AG10803 (cell line): ENCODE data around the gene B3GNT8.

Experiments used
- DNase-seq: peaks from one replicate; pipeline ENCODE4 v3.0.0; 2010; ENCODE audit warnings: low read depth
- H3K4me3 ChIP-seq: 2 replicates; pipeline ENCODE4 v1.5.1; 2011; ENCODE audit warnings: mild to moderate bottlenecking, low read length, control low read depth
- CTCF ChIP-seq: conservative IDR thresholded peaks from 2 replicates; pipeline ENCODE4 v1.5.1; 2011; ENCODE audit warnings: mild to moderate bottlenecking, low read length, control low read depth, inconsistent platforms

Gene B3GNT8

GRCh38 chr19:41426116-41426841 is 895 bp downstream of the B3GNT8 start:
- DNase-seq: no peak
- TF ChIP-seq CTCF: no peak
- peak overlapping the region; percentile 65 for H3K4me3 ChIP-seq

- no peak for TF ChIP-seq CTCF
- no peak for DNase-seq
- H3K4me3 ChIP-seq: no peak overlapping the region
Measured at GRCh38 chr19:41425174-41426115, 1.7 kb downstream of the B3GNT8 start.

- no peak for DNase-seq
Measured at GRCh38 chr19:41424335-41425173, 2.6 kb downstream of the B3GNT8 start.

GRCh38 chr19:41422955-41423354 is 4.2 kb downstream of the B3GNT8 start:
- H3K4me3 ChIP-seq: no peak overlapping the region
- no peak for DNase-seq
- TF ChIP-seq CTCF: no peak

More at GRCh38 chr19:41424335-41425173, 2.6 kb downstream of the B3GNT8 start:
- H3K4me3 ChIP-seq: no peak overlapping the region
- TF ChIP-seq CTCF: no peak

GRCh38 chr19:41422456-41422855 is 4.7 kb downstream of the B3GNT8 start:
- no peak overlapping the region for H3K4me3 ChIP-seq
- no peak for TF ChIP-seq CTCF
- no peak for DNase-seq

GRCh38 chr19:41421973-41422372 is 5.2 kb downstream of the B3GNT8 start:
- no peak for TF ChIP-seq CTCF
- no peak overlapping the region for H3K4me3 ChIP-seq
- DNase-seq: no peak
